Glutamatergic neuron (in vitro differentiated cells): ENCODE measurements around the gene ACSF2. TPM values are rescaled to one million over a fixed set of nuclear protein-coding genes. Genes with fewer than 3 reads are reported as not detected.

ENCODE experiments used
- DNase-seq: peaks from one replicate; pipeline ENCODE4 v3.0.0; 2022
- H3K27ac Mint-ChIP-seq: one replicate; pipeline ENCODE4 v1.8.0; 2020; ENCODE audit warnings: mild to moderate bottlenecking, mixed read lengths, inconsistent platforms; ENCODE audit not compliant: unreplicated experiment
- H3K27me3 Mint-ChIP-seq: one replicate; pipeline ENCODE4 v1.8.0; 2020; ENCODE audit warnings: mild to moderate bottlenecking, moderate library complexity, mixed read lengths, inconsistent platforms; ENCODE audit not compliant: unreplicated experiment
- H3K36me3 Mint-ChIP-seq: one replicate; pipeline ENCODE4 v1.8.0; 2020; ENCODE audit warnings: mild to moderate bottlenecking, mixed read lengths, inconsistent platforms; ENCODE audit not compliant: unreplicated experiment
- H3K4me1 Mint-ChIP-seq: one replicate; pipeline ENCODE4 v1.8.0; 2020; ENCODE audit warnings: mild to moderate bottlenecking, low read depth, mixed read lengths, inconsistent platforms; ENCODE audit not compliant: unreplicated experiment
- H3K4me3 Mint-ChIP-seq: one replicate; pipeline ENCODE4 v1.8.0; 2020; ENCODE audit warnings: mild to moderate bottlenecking, mixed read lengths, inconsistent platforms; ENCODE audit not compliant: unreplicated experiment
- H3K9me3 Mint-ChIP-seq: one replicate; pipeline ENCODE4 v1.8.0; 2020; ENCODE audit warnings: mild to moderate bottlenecking, moderate library complexity, mixed read lengths, inconsistent platforms; ENCODE audit not compliant: unreplicated experiment
- total RNA-seq: library from RNA; stranded (reverse); fragmentation: NEBNext Ultra II Directional; extraction: Animal tissue kit (Norgen Biotek cat#: 25700); gene quantifications from one replicate; pipeline ENCODE4 v1.2.1, GENCODE V29; 2021; ENCODE audit not compliant: unreplicated experiment
- TF ChIP-seq, protein P1 (sequence below): fragments of 200-600 bp; sonication (generic); IDR thresholded peaks from one replicate; pipeline ENCODE4 v1.5.0; 2021; ENCODE audit not compliant: partially characterized antibody, unreplicated experiment

Gene ACSF2
- total RNA-seq, 1 donor from 2014 or later = 52.2 TPM

DNA sequence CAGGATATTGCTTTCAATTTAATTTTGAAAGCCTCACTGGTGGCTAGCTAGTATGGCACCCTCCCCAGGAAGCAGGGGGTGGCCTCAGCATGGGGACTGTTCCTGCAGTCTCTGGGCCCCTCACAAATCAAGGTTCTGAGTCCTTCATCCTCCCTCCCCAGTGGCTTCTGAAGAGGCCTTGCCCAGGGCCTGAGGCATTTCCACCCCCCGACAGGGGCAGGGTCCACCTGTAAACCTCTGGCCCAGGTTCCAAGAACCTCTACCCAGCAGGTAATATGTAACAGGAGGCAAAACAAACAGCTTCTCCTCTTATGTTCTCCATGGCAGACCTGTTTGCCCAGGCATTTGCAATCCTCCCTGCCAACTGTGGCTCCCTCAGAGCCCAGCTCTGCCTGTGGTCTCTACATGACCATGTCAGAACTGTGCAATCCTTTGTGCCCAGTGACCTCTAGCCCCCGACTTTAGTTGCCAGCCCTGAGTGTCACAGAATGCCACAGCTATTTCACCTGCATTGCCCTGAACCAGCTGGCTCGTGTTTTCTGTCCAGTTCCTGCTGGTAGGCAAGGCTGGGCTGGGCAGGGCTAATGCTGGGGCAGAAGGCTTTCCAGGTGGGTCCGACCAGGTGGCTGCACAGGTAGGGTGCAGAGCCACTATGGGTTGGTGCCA lies 14.3 kb downstream of the ACSF2 start:
- no peak for DNase-seq
- TF ChIP-seq, protein P1, sequence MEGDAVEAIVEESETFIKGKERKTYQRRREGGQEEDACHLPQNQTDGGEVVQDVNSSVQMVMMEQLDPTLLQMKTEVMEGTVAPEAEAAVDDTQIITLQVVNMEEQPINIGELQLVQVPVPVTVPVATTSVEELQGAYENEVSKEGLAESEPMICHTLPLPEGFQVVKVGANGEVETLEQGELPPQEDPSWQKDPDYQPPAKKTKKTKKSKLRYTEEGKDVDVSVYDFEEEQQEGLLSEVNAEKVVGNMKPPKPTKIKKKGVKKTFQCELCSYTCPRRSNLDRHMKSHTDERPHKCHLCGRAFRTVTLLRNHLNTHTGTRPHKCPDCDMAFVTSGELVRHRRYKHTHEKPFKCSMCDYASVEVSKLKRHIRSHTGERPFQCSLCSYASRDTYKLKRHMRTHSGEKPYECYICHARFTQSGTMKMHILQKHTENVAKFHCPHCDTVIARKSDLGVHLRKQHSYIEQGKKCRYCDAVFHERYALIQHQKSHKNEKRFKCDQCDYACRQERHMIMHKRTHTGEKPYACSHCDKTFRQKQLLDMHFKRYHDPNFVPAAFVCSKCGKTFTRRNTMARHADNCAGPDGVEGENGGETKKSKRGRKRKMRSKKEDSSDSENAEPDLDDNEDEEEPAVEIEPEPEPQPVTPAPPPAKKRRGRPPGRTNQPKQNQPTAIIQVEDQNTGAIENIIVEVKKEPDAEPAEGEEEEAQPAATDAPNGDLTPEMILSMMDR = no peak
- Mint-ChIP-seq H3K4me3 (no peak overlapping the region), H3K27me3 (no peaks in the 10 kb centered on the region), H3K27ac (no peak overlapping the region), H3K9me3 (no peaks in the 10 kb centered on the region), H3K4me1 (no peaks in the 10 kb centered on the region), H3K36me3 (no peaks in the 10 kb centered on the region)

DNA sequence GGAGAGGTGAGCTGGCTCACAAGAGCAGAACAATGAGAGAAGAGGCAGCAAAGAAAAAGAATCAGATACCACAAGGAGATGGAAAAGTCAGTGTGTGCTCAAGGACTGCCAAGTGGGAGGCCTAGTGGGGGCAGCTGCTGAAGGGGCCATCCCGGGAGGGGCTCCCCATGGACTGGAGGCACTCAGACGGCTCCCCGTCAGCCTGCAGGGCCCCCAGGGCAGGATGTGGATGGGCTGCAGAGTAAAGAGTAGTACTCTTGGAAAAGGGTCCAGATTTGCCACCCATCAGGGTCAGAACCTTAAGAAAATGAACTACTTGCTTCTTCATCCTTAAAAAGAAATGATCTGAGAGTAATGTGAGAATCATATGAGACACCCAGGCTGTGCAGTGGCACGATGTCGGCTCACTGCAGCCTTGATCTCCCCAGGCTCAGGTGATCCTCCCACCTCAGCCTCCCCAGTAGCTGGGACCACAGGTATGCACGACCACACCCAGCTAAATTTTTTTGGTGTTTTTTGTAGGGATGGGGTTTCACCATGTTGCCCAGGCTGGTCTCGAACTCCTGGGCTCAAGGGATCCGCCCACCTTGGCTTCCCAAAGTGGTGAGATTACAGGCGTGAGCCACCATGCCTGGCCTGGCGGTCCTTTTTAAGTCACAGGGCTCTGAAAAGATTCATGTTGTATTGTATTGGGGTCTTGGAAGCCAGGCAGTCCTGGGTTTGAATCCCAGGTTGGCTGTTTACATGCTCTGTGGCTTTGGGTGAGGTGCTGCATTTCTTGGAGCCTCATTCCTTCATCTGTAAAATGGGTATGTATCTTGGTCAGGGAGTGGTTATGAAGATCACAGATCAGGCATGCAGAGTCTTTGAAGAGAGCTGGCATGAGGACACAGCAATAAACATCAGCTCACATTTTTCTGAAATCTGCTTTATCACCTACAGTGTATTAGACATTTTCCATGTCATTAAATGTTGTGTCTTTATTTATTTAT lies 15.1 kb downstream of the ACSF2 start:
- no peak overlapping the region for H3K4me3 Mint-ChIP-seq

DNA sequence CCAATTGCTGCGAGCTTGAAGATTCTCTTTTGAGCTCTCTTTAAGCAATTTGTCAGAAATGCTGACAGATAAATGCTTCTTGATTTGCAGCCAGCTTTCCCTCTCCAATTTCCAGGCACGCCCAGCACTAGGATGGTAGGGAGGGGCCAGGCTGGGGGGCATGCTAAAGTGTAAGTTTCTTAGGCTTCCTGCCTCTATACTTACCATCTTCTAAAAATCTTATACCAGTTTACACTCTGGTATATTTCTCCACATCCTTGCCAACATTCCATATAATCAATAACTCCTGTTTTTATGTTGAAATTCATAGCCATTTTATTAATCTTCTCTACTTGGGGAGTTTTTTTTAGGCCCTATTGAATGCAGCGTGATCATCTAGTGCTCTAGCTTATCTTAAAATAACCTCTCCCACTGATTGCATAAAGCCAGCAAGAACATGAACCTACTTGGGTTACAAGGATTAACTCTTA lies 17.5 kb downstream of the ACSF2 start:
- Mint-ChIP-seq H3K27ac (no peak overlapping the region), H3K27me3 (no peaks in the 10 kb centered on the region), H3K4me3 (no peak overlapping the region), H3K4me1 (no peaks in the 10 kb centered on the region), H3K9me3 (no peaks in the 10 kb centered on the region), H3K36me3 (no peaks in the 10 kb centered on the region)
- DNase-seq = no peak
- TF ChIP-seq, protein P1 = no peak

More for the DNA sequence above, 15.1 kb downstream of the ACSF2 start:
- Mint-ChIP-seq H3K36me3 (no peaks in the 10 kb centered on the region), H3K9me3 (no peaks in the 10 kb centered on the region), H3K27ac (no peak overlapping the region), H3K27me3 (no peaks in the 10 kb centered on the region), H3K4me1 (no peaks in the 10 kb centered on the region)
- DNase-seq = no peak
- TF ChIP-seq, protein P1 = no peak

DNA sequence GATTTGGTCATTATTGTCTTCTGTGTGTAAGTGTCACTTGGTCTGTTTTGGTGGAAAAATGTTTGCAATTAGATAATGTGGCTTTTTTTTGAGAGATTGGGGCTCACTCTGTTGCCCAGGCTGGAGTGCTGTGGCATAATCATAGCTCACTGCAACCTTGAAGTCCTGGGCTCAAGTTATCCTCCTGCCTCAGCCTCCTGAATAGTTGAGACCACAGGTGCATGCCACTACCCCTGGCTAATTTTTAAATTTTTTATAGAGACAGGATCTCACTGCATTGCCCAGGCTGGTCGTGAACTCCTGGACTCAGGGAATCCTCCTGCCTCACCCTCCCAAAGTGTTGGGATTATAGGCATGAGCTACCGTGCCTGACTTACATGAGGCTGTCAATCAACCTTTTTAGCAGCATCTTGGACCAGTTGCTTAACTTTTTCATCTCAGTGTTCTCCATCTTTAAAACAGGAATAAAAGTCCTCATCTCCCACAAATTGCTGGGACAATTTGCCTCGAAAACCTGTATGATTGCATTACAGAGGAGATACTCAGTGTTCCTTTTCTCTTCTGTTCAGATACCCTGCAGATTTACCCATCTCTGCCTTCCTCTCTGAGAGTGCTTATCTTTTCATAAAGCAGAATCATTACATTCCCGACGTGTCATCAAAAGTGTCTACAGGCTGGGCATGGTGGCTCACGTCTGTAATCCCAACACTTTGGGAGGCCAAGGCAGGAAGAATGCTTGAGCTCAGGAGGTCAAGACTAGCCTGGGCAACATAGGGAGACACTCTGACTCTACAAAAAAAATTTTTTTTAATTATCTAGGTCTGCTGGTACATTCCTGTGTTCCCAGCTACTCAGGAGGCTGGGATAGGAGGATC lies 19.1 kb downstream of the ACSF2 start:
- no peak for DNase-seq
- H3K4me3 Mint-ChIP-seq = no peak overlapping the region
- H3K9me3 Mint-ChIP-seq = no peaks in the 10 kb centered on the region
- H3K4me1 Mint-ChIP-seq = no peaks in the 10 kb centered on the region
- H3K27ac Mint-ChIP-seq = no peak overlapping the region
- TF ChIP-seq, protein P1 = no peak
- H3K36me3 Mint-ChIP-seq = no peaks in the 10 kb centered on the region
- no peaks in the 10 kb centered on the region for H3K27me3 Mint-ChIP-seq
